Liver (tissue), 9 donors: ENCODE measurements around the gene CRYBG1. TPM values are rescaled to one million over a fixed set of nuclear protein-coding genes. Genes with fewer than 3 reads are reported as not detected.

ENCODE experiments used
- DNase-seq: peaks from one replicate; pipeline ENCODE4 v3.0.0-alpha.2; 2017; ENCODE audit warnings: low spot score
- H3K27ac ChIP-seq, 2 donors: one replicate each; pipeline ENCODE4 v1.7.0; 2013; ENCODE audit warnings: inconsistent platforms in 2 of 2, low read length in 2 of 2, control low read depth in 1 of 2, low read depth in 1 of 2, mild to moderate bottlenecking in 1 of 2
- H3K27me3 ChIP-seq, 4 donors: one replicate each; pipeline versions ENCODE4 v1.6.1 to v1.7.0; 2013; ENCODE audit warnings: low read length in 3 of 4, inconsistent platforms in 1 of 4, mild to moderate bottlenecking in 1 of 4, moderate library complexity in 1 of 4; ENCODE audit not compliant: control insufficient read depth in 4 of 4, insufficient read depth in 4 of 4
- H3K36me3 ChIP-seq, 4 donors: one replicate each; pipeline versions ENCODE4 v1.6.1 to v1.7.0; 2013; ENCODE audit warnings: low read length in 3 of 4, mild to moderate bottlenecking in 3 of 4, low read depth in 1 of 4, moderate library complexity in 1 of 4; ENCODE audit not compliant: control insufficient read depth in 4 of 4, insufficient read depth in 3 of 4
- H3K4me1 ChIP-seq, 4 donors: one replicate each; pipeline versions ENCODE4 v1.6.1 to v1.7.0; 2013; ENCODE audit warnings: low read length in 3 of 4, mild to moderate bottlenecking in 3 of 4, moderate library complexity in 1 of 4; ENCODE audit not compliant: control insufficient read depth in 4 of 4, insufficient read depth in 4 of 4
- H3K4me3 ChIP-seq, 3 donors: one replicate each; pipeline versions ENCODE4 v1.6.1 to v1.7.0; 2013; ENCODE audit warnings: low read length in 3 of 3, control low read depth in 1 of 3, low read depth in 1 of 3, mild to moderate bottlenecking in 1 of 3
- H3K9ac ChIP-seq, 2 donors: one replicate each; pipeline ENCODE4 v1.7.0; 2013; ENCODE audit warnings: low read length in 2 of 2, mild to moderate bottlenecking in 2 of 2, moderate library complexity in 2 of 2, control low read depth in 1 of 2, low read depth in 1 of 2
- H3K9me3 ChIP-seq, 4 donors: one replicate each; pipeline versions ENCODE4 v1.6.1 to v1.7.0; 2013; ENCODE audit warnings: low read length in 3 of 4; ENCODE audit not compliant: control insufficient read depth in 4 of 4
- ATF3 ChIP-seq: IDR thresholded peaks from 2 replicates; pipeline ENCODE4 v1.6.1; 2016; ENCODE audit warnings: antibody characterized with exemption
- CTCF ChIP-seq: fragments of 150-350 bp; IDR thresholded peaks from 2 replicates; pipeline ENCODE4 v1.5.1; 2017; ENCODE audit warnings: improper control_type of control experiment, low read depth, low read length; ENCODE audit not compliant: missing input control
- EGR1 ChIP-seq, 2 donors: IDR thresholded peaks; 2 replicates each; pipeline ENCODE4 v1.6.1; 2016 to 2018; ENCODE audit warnings: antibody characterized with exemption in 2 of 2, low read depth in 2 of 2
- FOXA1 ChIP-seq: IDR thresholded peaks from 2 replicates; pipeline ENCODE4 v1.6.1; 2016; ENCODE audit warnings: antibody characterized with exemption
- FOXA2 ChIP-seq: IDR thresholded peaks from 2 replicates; pipeline ENCODE4 v1.6.1; 2016; ENCODE audit warnings: antibody characterized with exemption
- GABPA ChIP-seq, 2 donors: IDR thresholded peaks in 1 of 2; conservative IDR thresholded peaks in 1 of 2; 2 replicates each; pipeline ENCODE4 v1.6.1; 2016; ENCODE audit warnings: antibody characterized with exemption in 2 of 2, mild to moderate bottlenecking in 1 of 2, moderate library complexity in 1 of 2
- HNF4A ChIP-seq, 2 donors: conservative IDR thresholded peaks; 2 replicates each; pipeline ENCODE4 v1.6.1; 2016; ENCODE audit warnings: antibody characterized with exemption in 2 of 2, mild to moderate bottlenecking in 2 of 2
- HNF4G ChIP-seq: IDR thresholded peaks from 2 replicates; pipeline ENCODE4 v1.6.1; 2016; ENCODE audit warnings: antibody characterized with exemption
- JUND ChIP-seq, 2 donors: IDR thresholded peaks; 2 replicates each; pipeline ENCODE4 v1.6.1; 2016; ENCODE audit warnings: antibody characterized with exemption in 2 of 2
- MAX ChIP-seq: IDR thresholded peaks from 2 replicates; pipeline ENCODE4 v1.6.1; 2016; ENCODE audit warnings: antibody characterized with exemption
- NR2F2 ChIP-seq: IDR thresholded peaks from 2 replicates; pipeline ENCODE4 v1.6.1; 2016; ENCODE audit warnings: antibody characterized with exemption
- RAD21 ChIP-seq, 2 donors: IDR thresholded peaks; 2 replicates each; pipeline ENCODE4 v1.6.1; 2016; ENCODE audit warnings: antibody characterized with exemption in 2 of 2, mild to moderate bottlenecking in 2 of 2
- REST ChIP-seq: IDR thresholded peaks from 2 replicates; pipeline ENCODE4 v1.6.1; 2016; ENCODE audit warnings: antibody characterized with exemption, mild to moderate bottlenecking
- RXRA ChIP-seq, 2 donors: IDR thresholded peaks; 2 replicates each; pipeline ENCODE4 v1.6.1; 2017 to 2018; ENCODE audit warnings: antibody characterized with exemption in 2 of 2, mild to moderate bottlenecking in 1 of 2
- SP1 ChIP-seq: IDR thresholded peaks from 2 replicates; pipeline ENCODE4 v1.6.1; 2018; ENCODE audit warnings: antibody characterized with exemption, mild to moderate bottlenecking
- TAF1 ChIP-seq: conservative IDR thresholded peaks from 2 replicates; pipeline ENCODE4 v1.6.1; 2016; ENCODE audit warnings: antibody characterized with exemption, mild to moderate bottlenecking
- YY1 ChIP-seq: IDR thresholded peaks from 2 replicates; pipeline ENCODE4 v1.6.1; 2016; ENCODE audit warnings: antibody characterized with exemption, mild to moderate bottlenecking
- ZBTB33 ChIP-seq: IDR thresholded peaks from 2 replicates; pipeline ENCODE4 v1.6.1; 2016; ENCODE audit warnings: antibody characterized with exemption
- WGBS: extraction: QIAGEN DNeasy Blood & Tissue Kit; methylation state at CpG from one replicate; pipeline ENCODE4 v1.1.7; 2013; 5-methylcytosine and 5-hydroxymethylcytosine counted together
- polyA plus RNA-seq, 2 donors: library from polyadenylated mRNA; stranded (reverse) in 1 of 2; unstranded in 1 of 2; fragments of 200-250 nt in 1 of 2; fragments of >200 nt in 1 of 2; fragmentation: Nextera tagmentation in 1 of 2; extraction: Ambion mirVana in 1 of 2; gene quantifications; one replicate each; pipeline versions ENCODE4 v1.2.1 to v1.2.3, GENCODE V29; 2013 to 2015
- total RNA-seq, 2 donors: library from RNA; depleted of rRNA; stranded (reverse); fragments of >200 nt; gene quantifications; one replicate each; pipeline ENCODE4 v1.2.3, GENCODE V29; 2014
- donor health status: healthy.
- donor health status: healthy.
- donor health status: healthy.
- donor health status: healthy.
- donor health status: healthy.

The CRYBG1 gene
- total and polyA plus RNA-seq, 4 donors: 2.3 to 8.7 (median 4.0) TPM

- no peak for DNase-seq
- Histone ChIP-seq H3K36me3 (peaks cover 0 to 16% (median 6%) of the 10 kb centered on the region in 4 donors), H3K4me1 (peaks cover 0 to 12% (median 4%) of the 10 kb centered on the region in 4 donors), H3K27ac (no peak overlapping the region), H3K9me3 (no peaks in the 10 kb centered on the region), H3K27me3 (no peaks in the 10 kb centered on the region), H3K4me3 (no peak overlapping the region), H3K9ac (no peak overlapping the region)
- WGBS: 84% methylated on average over 9 of the region's 9 CpGs
- TF ChIP-seq JUND (IDR thresholded peaks at IDR 0.05) (no peak), REST (no peak), GABPA (IDR thresholded peaks at IDR 0.05 in 1 of 2, conservative IDR thresholded peaks at IDR 0.05 in 1 of 2) (no peak), HNF4A (conservative IDR thresholded peaks at IDR 0.05) (no peak), HNF4G (no peak), RXRA (IDR thresholded peaks at IDR 0.05) (no peak), EGR1 (IDR thresholded peaks at IDR 0.05; ENCODE audit: low read depth in 2 of 2) (no peak), ATF3 (no peak), TAF1 (no peak)
Measured at GRCh38 chr6:106539936-106540335, 179.4 kb downstream of the CRYBG1 start.

GRCh38 chr6:106540432-106540831, 179.9 kb downstream of the CRYBG1 start:
- DNase-seq: no peak
- peaks cover 0 to 12% (median 4%) of the 10 kb centered on the region in 4 donors for H3K4me1 ChIP-seq
- H3K36me3 ChIP-seq: peaks cover 0 to 17% (median 5%) of the 10 kb centered on the region in 4 donors
- no peak for TF ChIP-seq CTCF
- TF ChIP-seq FOXA2: no peak
- TF ChIP-seq JUND (IDR thresholded peaks at IDR 0.05): no peak
- no peak for TF ChIP-seq HNF4A (conservative IDR thresholded peaks at IDR 0.05)
- TF ChIP-seq TAF1: no peak
- TF ChIP-seq YY1: no peak
- TF ChIP-seq ATF3: no peak
- no peak for TF ChIP-seq SP1
- no peak for TF ChIP-seq ZBTB33
- TF ChIP-seq HNF4G: no peak
- no peak for TF ChIP-seq REST
- no peak for TF ChIP-seq EGR1 (IDR thresholded peaks at IDR 0.05; ENCODE audit: low read depth in 2 of 2)
- TF ChIP-seq FOXA1: no peak
- TF ChIP-seq NR2F2: no peak
- TF ChIP-seq RAD21 (IDR thresholded peaks at IDR 0.05): no peak
- TF ChIP-seq RXRA (IDR thresholded peaks at IDR 0.05): no peak
- no peak for TF ChIP-seq GABPA (IDR thresholded peaks at IDR 0.05 in 1 of 2, conservative IDR thresholded peaks at IDR 0.05 in 1 of 2)
- no peak for TF ChIP-seq MAX
- H3K4me3 ChIP-seq: no peak overlapping the region
- no peaks in the 10 kb centered on the region for H3K27me3 ChIP-seq
- no peak overlapping the region for H3K9ac ChIP-seq
- H3K27ac ChIP-seq: no peak overlapping the region
- H3K9me3 ChIP-seq: no peaks in the 10 kb centered on the region
